A549 treated with CpdA at 1 μM for 4 hours (cell line): Measurements from ENCODE around the gene PDGFB. TPM values are rescaled to one million over a fixed set of nuclear protein-coding genes. Genes with fewer than 3 reads are reported as not detected.

Experiments
- total RNA-seq: library from RNA; stranded (reverse); fragments of 200-300 nt; extraction: Qiagen RNA extraction; gene quantifications from 5 replicates; pipeline ENCODE4 v1.2.3, GENCODE V29; 2022; ENCODE audit warnings: low read depth

The PDGFB gene
- total RNA-seq: 3.2 to 4.4 TPM (median 3.5 TPM) in 5 replicates

GRCh38 chr22:39244496-39245129, at the start of gene PDGFB:
Gene PDGFB, minus strand, starts transcription at chr22:39244982. Its CDS starts 1,019 bp downstream, at chr22:39243963.

Other genes starting within 250 kb of the PDGFB start
- 25.6 to 27.0 TPM (median 25.9 TPM) in 5 replicates for gene APOBEC3C, start 230.7 kb downstream of the PDGFB start, total RNA-seq
- 0.22 to 0.78 TPM (median 0.29 TPM) in 4 of 5 replicates, not detected in the other for gene APOBEC3D, start 223.9 kb downstream of the PDGFB start, total RNA-seq
- 1.8 to 3.0 TPM (median 2.4 TPM) in 5 replicates for gene APOBEC3F, start 204.1 kb downstream of the PDGFB start, total RNA-seq
- gene APOBEC3G, start 167.7 kb downstream of the PDGFB start, total RNA-seq: 0.18 TPM in 1 of 5 replicates, not detected in the others
- gene APOBEC3H, start 147.7 kb downstream of the PDGFB start, total RNA-seq: 0.14 to 0.41 TPM (median 0.35 TPM) in 4 of 5 replicates, not detected in the other
- 0.79 to 1.5 TPM (median 1.2 TPM) in 5 replicates for gene CBX7, start 92.3 kb downstream of the PDGFB start, total RNA-seq
- 1,713 to 2,502 TPM (median 1,803 TPM) in 5 replicates for gene RPL3, start 74.6 kb upstream of the PDGFB start, total RNA-seq
- gene SYNGR1, start 105.0 kb upstream of the PDGFB start, total RNA-seq: 9.3 to 14.0 TPM (median 11.6 TPM) in 5 replicates
- 9.3 to 12.5 TPM (median 10.4 TPM) in 5 replicates for gene TAB1, start 154.8 kb upstream of the PDGFB start, total RNA-seq
- gene MGAT3, start 212.0 kb upstream of the PDGFB start, total RNA-seq: 0.30 to 0.42 TPM (median 0.35 TPM) in 5 replicates